K562 (cell line): ENCODE data around the gene IDI2. TPM values are rescaled to one million over a fixed set of nuclear protein-coding genes. Genes with fewer than 3 reads are reported as not detected.

ENCODE experiments used
- BCL6 ChIP-seq: fragments of 250-450 bp; sonication (Bioruptor Pico); IDR thresholded peaks from 2 replicates; pipeline ENCODE4 v1.4.0; 2020
- CBX1 ChIP-seq: sonication (generic); IDR thresholded peaks from 2 replicates; pipeline ENCODE4 v1.6.1; 2016; ENCODE audit warnings: antibody characterized with exemption, low read depth, mild to moderate bottlenecking
- CREB3L1 ChIP-seq: fragments of 450-650 bp; IDR thresholded peaks from 2 replicates; pipeline ENCODE4 v1.6.1; 2014; ENCODE audit warnings: low read depth, mild to moderate bottlenecking, moderate library complexity, borderline replicate concordance
- ELF2 ChIP-seq: fragments of 250-450 bp; sonication (Bioruptor Pico); IDR thresholded peaks from 2 replicates; pipeline ENCODE4 v1.5.0; 2021; ENCODE audit warnings: mild to moderate bottlenecking
- ETV1 ChIP-seq: fragments of 450-650 bp; conservative IDR thresholded peaks from 2 replicates; pipeline ENCODE4 v1.6.1; 2016; ENCODE audit warnings: missing genetic modification characterization, control low read depth, low read depth, missing compliant biosample characterization
- GTF2E2 ChIP-seq: fragments of 200-800 bp; sonication (Bioruptor generic); IDR thresholded peaks from 2 replicates; pipeline ENCODE4 v1.6.1; 2016; ENCODE audit warnings: missing genetic modification characterization, missing compliant biosample characterization
- HNRNPL ChIP-seq: fragments of 200-400 bp; formaldehyde crosslinking; IDR thresholded peaks from 2 replicates; pipeline ENCODE4 v1.6.1; 2017; ENCODE audit warnings: low read depth, mild to moderate bottlenecking, low read length
- LARP7 ChIP-seq: fragments of 450-650 bp; IDR thresholded peaks from 2 replicates; pipeline ENCODE4 v1.6.1; 2016
- MAFG ChIP-seq: fragments of 450-650 bp; conservative IDR thresholded peaks from 2 replicates; pipeline ENCODE4 v1.6.1; 2016; ENCODE audit warnings: missing genetic modification characterization, missing compliant biosample characterization
- MTA1 ChIP-seq: fragments of 450-650 bp; IDR thresholded peaks from 2 replicates; pipeline ENCODE4 v1.6.1; 2017; ENCODE audit warnings: borderline replicate concordance
- NCOA6 ChIP-seq: fragments of 450-650 bp; IDR thresholded peaks from 2 replicates; pipeline ENCODE4 v1.6.1; 2017; ENCODE audit warnings: mild to moderate bottlenecking
- NEUROD1 ChIP-seq: fragments of 150-350 bp; IDR thresholded peaks from 2 replicates; pipeline ENCODE4 v1.6.1; 2014; ENCODE audit warnings: borderline replicate concordance, low read length, low read depth; ENCODE audit not compliant: partially characterized antibody
- NR2F6 ChIP-seq: fragments of 450-650 bp; formaldehyde crosslinking; IDR thresholded peaks from 2 replicates; pipeline ENCODE4 v1.4.0; 2020; ENCODE audit warnings: mild to moderate bottlenecking
- TAF15 ChIP-seq: fragments of 200-400 bp; formaldehyde crosslinking; IDR thresholded peaks from 2 replicates; pipeline ENCODE4 v1.6.1; 2017; ENCODE audit warnings: mild to moderate bottlenecking, low read depth, low read length, moderate library complexity
- TAL1 ChIP-seq: fragments of 450-650 bp; IDR thresholded peaks from 2 replicates; pipeline ENCODE4 v1.6.1; 2016; ENCODE audit warnings: mild to moderate bottlenecking
- ZNF146 ChIP-seq: IDR thresholded peaks from one replicate; pipeline ENCODE4 v1.6.1; 2018; ENCODE audit warnings: missing compliant biosample characterization; ENCODE audit not compliant: unreplicated experiment
- ZNF3 ChIP-seq: fragments of 250-450 bp; sonication (Bioruptor Pico); IDR thresholded peaks from 2 replicates; pipeline ENCODE4 v1.5.0; 2021; ENCODE audit warnings: mild to moderate bottlenecking, moderate library complexity
- ZNF583 ChIP-seq: fragments of 250-450 bp; sonication (Bioruptor Pico); IDR thresholded peaks from 2 replicates; pipeline ENCODE4 v1.4.0; 2020
- ZNF584 ChIP-seq: fragments of 200-800 bp; sonication (Bioruptor generic); IDR thresholded peaks from 2 replicates; pipeline ENCODE4 v1.6.1; 2016; ENCODE audit warnings: low read depth, mild to moderate bottlenecking, missing genetic modification characterization, missing compliant biosample characterization
- polyA plus RNA-seq, 8 experiments: library from polyadenylated mRNA; depleted of rRNA in 4 of 8; stranded (reverse) in 5 of 8; unstranded in 3 of 8; fragments of >200 nt; fragmentation: Nextera tagmentation in 2 of 8; fragmentation: Illumina TruSeq in 1 of 8; extraction: Ambion mirVana in 2 of 8; extraction: Trizol in 1 of 8; gene quantifications; 2 replicates each; pipeline versions ENCODE4 v1.2.1 to v1.2.3, GENCODE V29; 2011 to 2014; ENCODE audit warnings: inconsistent platforms in 1 of 8, missing spikeins in 1 of 8
- total RNA-seq, 7 experiments: library from RNA; depleted of rRNA in 6 of 7; stranded (reverse); fragments of >200 nt in 6 of 7; fragmentation: Illumina TruSeq in 2 of 7; extraction: Trizol in 2 of 7; gene quantifications; 2 replicates each; pipeline versions ENCODE4 v1.2.1 to v1.2.3, GENCODE V29; 2011 to 2021; ENCODE audit warnings: low replicate concordance in 1 of 7
- TF ChIP-seq, protein P1 (sequence below): fragments of 250-450 bp; sonication (Bioruptor Pico); IDR thresholded peaks from 2 replicates; pipeline ENCODE4 v1.5.0; 2021; ENCODE audit warnings: mild to moderate bottlenecking, moderate library complexity
- TF ChIP-seq, protein P2 (sequence below): fragments of 450-650 bp; formaldehyde crosslinking; IDR thresholded peaks from 2 replicates; pipeline ENCODE4 v1.4.0; 2022; ENCODE audit warnings: missing genetic modification characterization
- TF ChIP-seq, protein P3 (sequence below): fragments of 450-650 bp; IDR thresholded peaks from 2 replicates; pipeline ENCODE4 v1.6.1; 2016

Gene IDI2
- total and polyA plus RNA-seq, 9 of the 15 experiments (the other 6 are each of a cell fraction or from before 2014, with no cell fraction given): not detected

GRCh38 chr10:1048732-1049424 is 23.2 kb upstream of the IDI2 start, which contains the start of gene IDI1 (continued):
- TF ChIP-seq, protein P1, sequence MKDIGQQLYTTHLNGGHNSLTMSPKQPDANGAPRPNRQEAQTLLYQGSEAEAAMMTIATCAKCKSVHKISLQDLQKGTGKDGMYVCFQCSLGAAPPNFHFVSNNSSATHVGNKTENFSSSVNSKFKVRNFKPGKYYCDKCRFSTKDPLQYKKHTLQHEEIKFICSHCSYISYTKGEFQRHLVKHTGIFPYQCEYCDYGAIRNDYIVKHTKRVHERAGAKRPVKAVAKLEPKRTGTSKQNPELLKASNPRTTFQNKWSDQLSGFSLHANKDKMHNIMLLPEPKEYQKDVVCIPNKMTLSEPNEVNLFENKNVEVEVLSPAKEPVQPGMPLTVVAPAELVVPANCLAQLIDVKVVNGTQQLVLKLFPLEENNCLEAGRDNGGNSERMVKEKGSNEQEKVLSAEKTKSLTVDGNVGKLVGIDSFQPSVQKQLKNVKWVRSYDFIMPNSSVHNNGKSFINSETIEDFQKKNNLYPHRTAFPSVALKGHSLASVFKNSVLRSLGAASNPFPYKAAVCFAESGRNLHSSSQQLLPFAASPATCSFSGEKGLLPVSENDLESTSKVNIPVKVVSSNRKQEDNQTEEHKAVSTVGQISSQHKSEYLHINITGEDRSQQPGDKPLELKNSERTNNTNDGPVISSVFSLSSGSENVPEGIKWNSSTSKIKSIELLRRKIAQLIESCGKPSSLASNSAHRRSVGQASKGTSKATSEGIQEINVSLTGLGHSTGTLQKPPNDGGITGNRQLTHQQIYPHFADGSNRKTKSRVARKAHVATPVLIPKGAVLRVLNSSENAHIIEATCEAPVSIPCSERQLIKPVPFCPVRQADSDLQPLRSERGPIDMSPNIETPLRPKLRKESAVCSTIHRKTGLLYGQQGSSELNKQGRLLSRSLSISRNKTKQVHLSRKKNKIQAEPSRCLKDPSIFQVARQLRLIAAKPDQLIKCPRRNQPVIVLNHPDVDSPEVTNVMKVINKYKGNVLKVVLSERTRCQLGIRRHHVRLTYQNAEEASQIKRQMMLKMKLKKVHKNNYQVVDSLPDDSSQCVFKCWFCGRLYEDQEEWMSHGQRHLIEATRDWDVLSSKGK (CRISPR knock-in tag): no peak
- TF ChIP-seq GTF2E2 (tag) (0 out of 2 replicates have a peak, but pooled peaks have one; percentile 19), CBX1 (no peak), TAL1 (no peak), ZNF3 (CRISPR knock-in tag) (no peak), ELF2 (CRISPR knock-in tag) (peak; percentile 71; the same call in 1 of the 2 replicates), MAFG (tag) (no peak), ZNF584 (CRISPR knock-in tag) (no peak), NEUROD1 (peak; percentile 74), ZNF583 (CRISPR knock-in tag) (no peak), MTA1 (no peak), NR2F6 (no peak), LARP7 (no peak), CREB3L1 (peak; percentile 68; the same call in 1 of the 2 replicates), NCOA6 (no peak), HNRNPL (peak; percentile 89; the same call in 1 of the 2 replicates), ZNF146 (CRISPR knock-in tag) (no peak), ETV1 (tag) (peak; percentile 73; the same call in 1 of the 2 replicates), TAF15 (no peak), BCL6 (CRISPR knock-in tag) (no peak)
- TF ChIP-seq, protein P2, sequence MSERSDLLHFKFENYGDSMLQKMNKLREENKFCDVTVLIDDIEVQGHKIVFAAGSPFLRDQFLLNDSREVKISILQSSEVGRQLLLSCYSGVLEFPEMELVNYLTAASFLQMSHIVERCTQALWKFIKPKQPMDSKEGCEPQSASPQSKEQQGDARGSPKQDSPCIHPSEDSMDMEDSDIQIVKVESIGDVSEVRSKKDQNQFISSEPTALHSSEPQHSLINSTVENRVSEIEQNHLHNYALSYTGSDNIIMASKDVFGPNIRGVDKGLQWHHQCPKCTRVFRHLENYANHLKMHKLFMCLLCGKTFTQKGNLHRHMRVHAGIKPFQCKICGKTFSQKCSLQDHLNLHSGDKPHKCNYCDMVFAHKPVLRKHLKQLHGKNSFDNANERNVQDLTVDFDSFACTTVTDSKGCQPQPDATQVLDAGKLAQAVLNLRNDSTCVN (CRISPR knock-in tag): peak; percentile 73; the same call in 1 of the 2 replicates
- TF ChIP-seq, protein P3, sequence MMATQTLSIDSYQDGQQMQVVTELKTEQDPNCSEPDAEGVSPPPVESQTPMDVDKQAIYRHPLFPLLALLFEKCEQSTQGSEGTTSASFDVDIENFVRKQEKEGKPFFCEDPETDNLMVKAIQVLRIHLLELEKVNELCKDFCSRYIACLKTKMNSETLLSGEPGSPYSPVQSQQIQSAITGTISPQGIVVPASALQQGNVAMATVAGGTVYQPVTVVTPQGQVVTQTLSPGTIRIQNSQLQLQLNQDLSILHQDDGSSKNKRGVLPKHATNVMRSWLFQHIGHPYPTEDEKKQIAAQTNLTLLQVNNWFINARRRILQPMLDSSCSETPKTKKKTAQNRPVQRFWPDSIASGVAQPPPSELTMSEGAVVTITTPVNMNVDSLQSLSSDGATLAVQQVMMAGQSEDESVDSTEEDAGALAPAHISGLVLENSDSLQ: peak; percentile 79
